A673 (cell line): ENCODE data around the gene MRPL27. TPM values are rescaled to one million over a fixed set of nuclear protein-coding genes. Genes with fewer than 3 reads are reported as not detected.
"Not testable (repeated sequence)": the region's sequence is repeated elsewhere in the genome, so short reads cannot be mapped to it uniquely, and the experiment has no call there.

Source experiments
- BruUV-seq: library from RNA; stranded (reverse); fragments of 400-500 nt; replicated peaks from 2 replicates; lab custom pipeline; 2021; lab: Mats Ljungman, UMichigan
- CTCF ChIA-PET: fragments of 300-600 bp; sonication (Branson Sonifier 250); formaldehyde crosslinking; loops from one replicate; lab custom pipeline; 2022; ENCODE audit warnings: antibody characterized with exemption; lab: Charles Lee
- POLR2A ChIA-PET: fragments of 300-600 bp; sonication (Branson Sonifier 250); formaldehyde crosslinking; loops from one replicate; lab custom pipeline; 2022; ENCODE audit warnings: antibody characterized with exemption; ENCODE audit not compliant: low non-redundant PET; lab: Charles Lee
- DNase-seq: peaks from one replicate; pipeline ENCODE4 v3.0.0-alpha.2; 2015; ENCODE audit warnings: low spot score
- H3K27ac ChIP-seq: fragments of 200-600 bp; sonication (generic); 2 replicates; pipeline ENCODE4 v1.5.1; 2016; ENCODE audit warnings: mixed run types, low read depth, mild to moderate bottlenecking, mixed read lengths, antibody characterized with exemption, low read length; ENCODE audit not compliant: poor library complexity, severe bottlenecking
- H3K27me3 ChIP-seq: fragments of 200-600 bp; sonication (generic); replicated peaks from 2 replicates; pipeline ENCODE4 v1.6.1; 2017; ENCODE audit warnings: mixed run types, low read depth, mild to moderate bottlenecking, mixed read lengths, antibody characterized with exemption, low read length; ENCODE audit not compliant: insufficient read depth, poor library complexity
- H3K36me3 ChIP-seq: fragments of 200-600 bp; sonication (generic); 2 replicates; pipeline ENCODE4 v1.6.1; 2016; ENCODE audit warnings: mixed run types, mild to moderate bottlenecking, mixed read lengths, antibody characterized with exemption, low read length; ENCODE audit not compliant: insufficient read depth, poor library complexity, severe bottlenecking
- H3K4me1 ChIP-seq: fragments of 200-600 bp; sonication (generic); 2 replicates; pipeline ENCODE4 v1.6.1; 2017; ENCODE audit warnings: mixed run types, mild to moderate bottlenecking, mixed read lengths, antibody characterized with exemption, low read length; ENCODE audit not compliant: insufficient read depth, poor library complexity, severe bottlenecking
- H3K4me3 ChIP-seq: fragments of 200-600 bp; sonication (generic); 2 replicates; pipeline ENCODE4 v1.5.1; 2016; ENCODE audit warnings: low read depth, mixed run types, mild to moderate bottlenecking, mixed read lengths, low read length; ENCODE audit not compliant: poor library complexity, severe bottlenecking
- H3K9me3 ChIP-seq: fragments of 200-600 bp; sonication (generic); 2 replicates; pipeline ENCODE4 v1.6.1; 2016; ENCODE audit warnings: mixed run types, low read depth, mild to moderate bottlenecking, mixed read lengths, antibody characterized with exemption, low read length; ENCODE audit not compliant: poor library complexity, severe bottlenecking
- CTCF ChIP-seq: fragments of 300-800, 200-600 bp; sonication (generic); conservative IDR thresholded peaks from 2 replicates; pipeline ENCODE4 v1.5.1; 2017; ENCODE audit warnings: low read depth, mild to moderate bottlenecking, antibody characterized with exemption, low read length, moderate library complexity, mixed read lengths
- EZH2 ChIP-seq: fragments of 200-600 bp; sonication (generic); IDR thresholded peaks from 2 replicates; pipeline ENCODE4 v1.6.1; 2017; ENCODE audit warnings: borderline replicate concordance, low read depth, mild to moderate bottlenecking, mixed read lengths, antibody characterized with exemption, low read length; ENCODE audit not compliant: poor library complexity, severe bottlenecking
- intact Hi-C: fragments of 100-400 bp; cut with micrococcal nuclease; formaldehyde crosslinking; loops from one replicate; pipeline ENCODE4 v1.10.0; 2022; ENCODE audit not compliant: unreplicated experiment
- total RNA-seq: library from RNA; stranded (reverse); gene quantifications from 2 replicates; pipeline ENCODE4 v1.2.3, GENCODE V29; 2021

The MRPL27 gene
- total RNA-seq, 1 experiment from 2014 or later = 85.6 TPM

- H3K27me3 ChIP-seq, H3K9me3 ChIP-seq, H3K4me1 ChIP-seq, intact Hi-C loops, H3K36me3 ChIP-seq, H3K27ac ChIP-seq, H3K4me3 ChIP-seq, POLR2A ChIA-PET, DNase-seq, BruUV-seq: not testable (repeated sequence)
- TF ChIP-seq CTCF = peak; percentile 31; the same call in 1 of the 2 replicates
- CTCF ChIA-PET = interaction anchor here (1.2 kb wide), 2 partner anchors 17 to 133 kb away, joined by 3 to 4 read pairs; no protein-coding TSS in a partner anchor
Measured at GRCh38 chr17:50333291-50334057, 39.5 kb downstream of the MRPL27 start.

GRCh38 chr17:50332196-50332595 lies 40.8 kb downstream of the MRPL27 start:
- no TSS peak for BruUV-seq
- no peak overlapping the region for H3K4me3 ChIP-seq
- intact Hi-C loops = no loop called here
- H3K9me3 ChIP-seq = no peaks in the 10 kb centered on the region
- no peak overlapping the region for H3K27ac ChIP-seq
- TF ChIP-seq EZH2 (no peak), CTCF (no peak)
- peaks cover 8% of the 10 kb centered on the region for H3K4me1 ChIP-seq
- no peaks in the 10 kb centered on the region for H3K27me3 ChIP-seq
- no peaks in the 10 kb centered on the region for H3K36me3 ChIP-seq
- CTCF ChIA-PET = no interaction called here
- DNase-seq = no peak
- POLR2A ChIA-PET = no interaction called here

- no peaks in the 10 kb centered on the region for H3K27me3 ChIP-seq
- no peak overlapping the region for H3K27ac ChIP-seq
- no TSS peak for BruUV-seq
- H3K4me3 ChIP-seq = no peak overlapping the region
- TF ChIP-seq CTCF = no peak
- no peak for TF ChIP-seq EZH2
- DNase-seq = no peak
- no peaks in the 10 kb centered on the region for H3K36me3 ChIP-seq
- POLR2A ChIA-PET = no interaction called here
- intact Hi-C loops = no loop called here
- peaks cover 8% of the 10 kb centered on the region for H3K4me1 ChIP-seq
- no peaks in the 10 kb centered on the region for H3K9me3 ChIP-seq
- CTCF ChIA-PET = no interaction called here
Measured at GRCh38 chr17:50331085-50331791, 41.7 kb downstream of the MRPL27 start.
